Measurements from ENCODE around the gene GRK4.
"Not testable (repeated sequence)": the region's sequence is repeated elsewhere in the genome, so short reads cannot be mapped to it uniquely, and the experiment has no call there.

The GRK4 gene

DNA sequence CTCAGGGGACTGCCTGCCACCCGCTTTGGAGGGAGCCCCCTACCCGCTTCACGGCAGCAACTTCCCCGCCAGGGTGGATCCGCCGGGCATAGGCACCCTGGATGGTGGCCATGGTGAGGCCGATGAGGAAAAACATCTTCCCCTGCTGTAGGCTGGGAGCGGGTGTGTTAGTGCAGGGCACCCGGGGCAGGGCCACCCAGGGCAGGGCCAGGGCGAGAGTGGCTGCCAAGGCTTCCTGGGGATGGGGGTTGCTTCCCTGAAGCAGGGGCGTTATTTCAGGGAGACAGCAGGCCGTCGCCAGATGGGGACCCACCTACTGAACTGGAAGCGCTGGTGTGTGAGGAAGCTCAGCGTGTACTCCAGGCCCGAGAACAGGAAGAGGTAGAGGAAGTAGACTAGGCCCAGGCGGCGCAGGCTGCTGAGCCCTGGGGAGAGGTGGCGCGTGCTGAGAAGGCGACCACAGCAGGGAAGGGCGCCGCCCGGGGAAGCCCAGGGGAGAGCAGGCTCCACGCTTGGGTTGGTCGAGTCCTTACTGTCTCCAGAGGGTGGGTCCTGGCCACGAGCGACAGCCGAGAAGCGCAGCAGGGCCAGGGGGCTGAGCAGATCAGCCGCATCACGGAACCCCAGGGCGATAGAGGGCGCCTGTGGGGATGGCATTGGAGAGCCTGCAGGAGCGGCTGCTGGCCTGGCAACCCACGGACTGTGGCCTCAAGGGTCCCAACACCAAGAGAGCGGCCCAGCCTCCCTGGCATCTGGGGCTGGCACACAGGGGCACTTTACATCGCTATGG is 31.7 kb upstream of the GRK4 start:
- peak; percentile 75 to 79 for DNase-seq

- DNase-seq: no peak
These were observed 30.9 kb upstream of the GRK4 start for GRCh38 chr4:2932321-2932950.

DNA sequence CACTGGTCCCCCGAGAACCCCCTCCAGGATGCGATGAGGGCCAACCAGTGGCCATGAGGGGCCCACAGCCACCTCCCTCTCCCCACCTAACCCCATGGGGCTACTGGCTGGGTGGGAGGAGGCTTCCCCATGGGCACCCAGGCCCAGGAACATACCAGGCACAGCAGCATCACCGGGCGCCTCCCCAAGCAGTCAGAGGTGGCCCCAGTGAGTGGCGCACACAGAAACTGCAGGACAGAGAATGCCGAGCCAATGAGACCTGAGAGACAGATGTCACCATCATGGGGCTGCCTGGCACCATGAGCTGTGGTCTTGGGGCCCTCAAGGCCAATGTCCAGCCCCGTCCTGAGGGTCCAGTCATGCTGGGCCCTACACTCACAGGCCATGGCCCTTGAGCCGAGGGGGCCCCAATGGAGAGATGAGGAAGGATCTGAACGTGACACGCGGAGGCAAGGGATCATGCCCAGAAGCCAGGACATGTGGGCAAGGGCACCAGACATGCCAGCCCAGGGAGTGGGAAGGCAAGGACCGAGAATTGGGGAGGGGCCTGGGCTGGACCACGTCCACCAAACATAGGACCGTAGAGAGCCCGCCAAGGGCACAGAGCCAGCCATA is 30.3 kb upstream of the GRK4 start:
- peak in 1 of 2 donors; percentile 35 for DNase-seq

DNA sequence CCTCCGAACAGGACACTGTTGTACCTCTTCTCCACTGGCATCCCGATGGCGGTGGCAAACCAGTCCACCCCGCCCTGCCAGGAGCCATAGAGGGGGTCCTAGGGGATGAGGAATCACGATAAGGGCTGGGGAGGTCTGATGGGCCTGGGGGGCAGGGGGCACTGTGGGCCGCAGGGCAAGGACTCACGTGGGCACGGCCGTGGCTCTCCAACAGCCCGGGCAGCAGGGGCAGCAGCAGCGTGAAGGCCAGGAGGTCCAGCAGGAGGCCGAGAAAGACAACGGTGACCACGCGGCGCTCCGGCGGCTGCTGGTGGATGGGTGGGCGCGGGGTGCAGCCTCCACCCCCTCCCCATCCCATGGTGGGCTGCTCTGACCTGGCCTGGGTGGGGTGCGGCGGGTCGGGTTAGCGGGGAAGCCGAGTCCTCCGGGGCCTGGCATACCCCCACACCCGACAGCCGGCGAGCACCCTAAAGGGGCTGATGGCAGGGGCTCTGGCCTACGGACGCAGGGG is 29.8 kb upstream of the GRK4 start:
- no peak for DNase-seq

GRCh38 chr4:2934077-2934812 is 29.1 kb upstream of the GRK4 start:
- DNase-seq: peak; percentile 43 to 48

- DNase-seq: peak; percentile 92 to 95
These were observed 28.3 kb upstream of the GRK4 start for GRCh38 chr4:2934813-2935761.

DNA sequence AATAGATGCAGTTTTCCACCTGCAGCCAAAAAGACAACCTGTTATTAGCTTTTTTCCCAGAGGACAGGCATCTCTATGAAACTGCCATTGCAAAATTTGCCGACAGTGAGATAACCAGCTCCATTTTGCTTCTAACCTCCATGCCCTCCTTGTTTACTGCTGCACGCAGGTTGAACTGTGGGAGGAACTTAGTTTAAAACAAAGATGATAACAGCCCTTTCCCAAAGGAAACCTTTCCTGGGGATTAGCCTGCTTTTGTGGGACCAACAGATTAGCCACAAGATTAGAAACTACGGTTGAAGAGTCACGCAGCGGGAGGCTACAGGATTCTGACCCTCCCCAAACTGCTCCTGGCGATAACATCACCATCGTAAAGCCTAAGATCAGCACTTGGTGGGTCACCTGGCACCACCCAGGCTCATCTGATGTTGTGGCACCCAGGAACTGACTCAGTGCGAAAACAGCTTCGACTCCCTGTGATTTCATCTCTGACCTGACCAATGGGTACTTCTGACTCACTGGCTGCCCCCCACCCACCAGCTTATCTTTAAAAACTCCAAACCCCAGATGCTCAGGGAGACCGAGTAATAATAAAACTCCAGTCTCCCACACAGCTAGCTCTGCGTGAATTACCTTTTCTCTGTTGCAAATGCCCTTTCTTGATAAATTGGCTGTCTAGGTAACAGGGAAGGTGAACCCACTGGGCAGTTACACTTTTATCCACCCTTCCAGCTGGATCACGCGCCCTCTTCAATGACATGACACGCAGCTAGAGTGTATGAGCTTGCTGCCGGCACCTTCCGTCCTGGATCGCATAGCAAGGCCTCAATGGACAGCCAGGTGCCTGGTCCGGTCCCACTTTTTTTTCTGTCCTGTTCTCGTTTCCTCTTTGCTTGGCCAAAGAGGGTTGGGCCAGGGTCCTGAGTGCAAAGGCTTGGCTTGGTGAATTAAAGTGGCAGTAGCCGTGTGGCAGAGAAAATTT is 27.3 kb upstream of the GRK4 start:
- DNase-seq: peak; percentile 49 to 77

DNA sequence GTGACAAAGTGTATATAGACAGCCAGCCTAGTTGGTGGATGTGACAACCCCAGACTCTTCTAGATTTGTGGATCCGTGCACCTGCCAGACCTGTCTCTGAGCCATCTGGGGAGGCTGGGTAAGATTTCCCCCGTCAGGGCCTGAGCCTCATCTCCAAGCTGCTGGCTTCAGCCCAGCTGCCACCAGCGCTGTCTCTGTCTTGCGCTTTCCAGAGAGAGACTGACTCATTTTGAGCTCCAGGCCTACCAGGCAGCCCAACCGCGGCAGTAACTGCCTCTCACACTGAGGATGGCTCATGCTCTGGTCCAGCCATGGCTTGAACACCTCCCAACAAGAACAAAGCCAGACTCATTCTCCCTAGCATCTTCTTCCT is 26.6 kb upstream of the GRK4 start:
- peak in 1 of 2 donors; percentile 34 for DNase-seq

- DNase-seq: peak in 1 of 2 donors; percentile 38
These were observed 26.1 kb upstream of the GRK4 start for GRCh38 chr4:2937146-2937857.

- DNase-seq: no peak
These were observed 25.4 kb upstream of the GRK4 start for GRCh38 chr4:2937986-2938385.

GRCh38 chr4:2938411-2938810 is 25.0 kb upstream of the GRK4 start:
- DNase-seq: not testable (repeated sequence)

DNA sequence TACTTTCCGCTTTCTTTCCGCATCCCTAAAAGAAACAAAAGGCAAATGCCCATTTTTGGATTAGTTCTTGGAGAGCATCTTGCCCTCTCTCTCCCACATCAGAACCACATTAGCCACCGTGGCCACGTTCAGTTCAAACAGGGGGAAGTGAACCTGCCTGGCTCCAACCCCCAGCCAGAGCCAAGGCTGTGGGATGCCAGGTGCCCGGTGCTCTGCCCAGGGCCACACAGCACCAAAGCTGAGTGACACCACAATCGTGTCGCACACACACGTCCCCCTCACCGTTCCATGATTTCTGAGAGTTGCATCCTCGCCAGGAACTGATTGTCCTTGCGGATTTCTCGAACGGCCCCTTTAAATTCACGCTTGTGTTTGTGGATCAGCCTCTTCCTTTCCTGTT is 24.5 kb upstream of the GRK4 start:
- DNase-seq: no peak

DNA sequence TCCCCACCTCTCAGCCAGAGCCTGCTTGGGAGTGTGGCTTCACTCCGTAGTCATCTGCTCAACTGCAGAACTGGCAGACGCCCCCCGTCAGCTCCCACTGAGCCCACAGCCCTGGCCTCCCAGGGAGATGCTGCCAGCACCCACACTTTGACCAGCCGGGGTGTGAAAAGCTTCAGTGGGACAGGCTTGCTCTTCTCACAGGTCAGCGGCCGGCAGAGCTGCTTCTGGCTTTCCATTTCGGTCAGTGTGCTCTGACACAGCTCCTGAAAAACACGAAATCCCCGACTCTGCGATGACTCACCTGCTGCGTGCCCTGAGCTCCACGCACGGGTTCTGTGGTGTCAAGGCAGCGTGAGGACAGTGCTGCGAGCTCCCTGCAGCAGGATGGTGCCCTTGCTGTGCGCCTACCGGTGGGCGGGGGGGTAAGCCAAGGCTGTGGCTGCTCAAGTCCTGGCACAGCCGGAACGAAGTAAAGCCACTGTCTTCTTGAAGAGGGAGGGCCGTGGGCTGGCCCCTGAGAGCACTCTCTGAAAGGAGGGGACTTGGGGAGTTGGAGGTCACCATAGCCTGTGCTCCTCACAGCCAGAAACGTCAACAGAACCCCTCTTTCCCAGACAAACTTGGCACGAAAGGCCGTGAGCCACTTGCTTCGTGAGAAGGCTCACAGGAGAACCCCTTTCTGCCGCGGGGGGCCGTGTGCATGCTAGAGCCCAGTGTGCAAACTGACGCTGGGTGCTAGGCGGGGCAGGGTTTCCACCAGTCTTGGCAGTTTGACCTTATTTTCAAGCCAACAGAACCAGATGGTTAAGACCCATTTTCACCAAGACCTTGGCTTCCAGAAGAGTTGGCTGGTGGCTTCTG is 23.8 kb upstream of the GRK4 start:
- DNase-seq: no peak

DNA sequence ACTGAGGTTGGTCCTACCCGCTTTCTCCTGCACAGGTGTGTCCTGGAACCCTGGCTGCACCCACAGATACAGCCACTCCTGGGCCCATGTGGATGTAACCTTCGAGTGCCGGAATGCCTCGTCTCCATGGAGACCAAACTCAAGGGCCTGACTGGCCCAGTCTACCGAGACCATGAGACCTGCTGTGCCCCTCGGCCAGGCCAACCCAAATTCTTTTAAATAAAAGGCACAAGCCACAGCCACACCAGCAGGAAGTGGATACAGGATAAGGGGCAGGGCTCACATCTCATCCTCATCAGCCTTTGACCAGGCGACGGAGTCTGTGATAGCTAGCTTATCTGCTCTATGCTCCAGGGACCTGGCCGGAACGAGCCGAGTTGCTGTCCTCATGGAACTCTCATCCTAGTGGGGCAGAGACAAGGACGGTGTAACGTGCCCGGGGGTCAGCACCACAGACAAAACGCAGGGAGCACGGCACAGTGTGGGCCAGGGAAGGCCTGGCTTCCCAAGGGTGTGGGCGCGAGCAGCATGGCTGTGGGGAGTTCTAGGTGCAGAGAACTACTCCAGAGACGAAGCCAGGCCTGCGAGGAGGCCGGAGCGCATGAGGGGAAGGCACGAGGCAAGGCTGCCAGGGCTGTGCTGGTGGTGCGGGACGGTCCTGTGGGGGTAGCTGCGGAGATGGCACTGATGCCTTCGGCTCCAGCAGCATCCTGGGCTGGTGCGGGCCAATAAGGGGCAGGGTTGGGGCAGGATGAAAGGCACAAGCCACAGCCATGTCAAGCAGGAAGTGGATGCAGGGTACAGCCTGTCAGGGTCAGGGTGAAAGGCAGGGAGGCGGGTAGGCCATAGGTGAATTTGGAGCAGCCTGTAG is 22.9 kb upstream of the GRK4 start:
- no peak for DNase-seq

GRCh38 chr4:2941138-2942036 is 22.0 kb upstream of the GRK4 start:
- DNase-seq: no peak

DNA sequence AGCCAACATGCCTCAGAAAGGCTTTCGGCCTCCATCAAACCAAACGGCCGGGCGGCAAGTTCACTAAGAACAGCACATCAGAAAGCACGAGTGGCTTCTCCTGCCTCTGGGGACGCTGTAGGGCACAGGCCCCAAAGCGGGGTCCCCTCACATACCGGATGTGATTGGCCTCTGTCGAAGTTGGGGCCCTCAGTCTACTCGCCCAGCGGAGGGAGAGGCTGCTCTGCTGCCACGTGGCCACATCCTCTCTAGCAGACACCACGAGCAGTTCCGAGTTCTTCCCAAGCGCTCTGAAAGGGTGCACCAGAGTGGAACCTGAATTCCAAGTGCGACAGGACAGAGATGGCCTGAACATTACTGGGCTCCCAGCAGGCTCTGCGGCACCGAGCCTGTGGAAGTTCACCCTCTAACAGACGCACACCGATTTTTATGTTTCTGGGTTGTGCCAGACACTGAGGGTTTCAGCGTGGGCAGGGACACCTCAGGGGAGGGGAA is 21.3 kb upstream of the GRK4 start:
- DNase-seq: peak in 1 of 2 donors; percentile 41

Data from CD4-positive, alpha-beta T cell treated with Interleukin-1 beta for 1 hour (primary cell).